Liver (tissue), 9 donors: Measurements from ENCODE around the gene JAML. TPM values are rescaled to one million over a fixed set of nuclear protein-coding genes. Genes with fewer than 3 reads are reported as not detected.

Source experiments
- DNase-seq: peaks from one replicate; pipeline ENCODE4 v3.0.0-alpha.2; 2017; ENCODE audit warnings: low spot score
- H3K27ac ChIP-seq, 2 donors: one replicate each; pipeline ENCODE4 v1.7.0; 2013; ENCODE audit warnings: inconsistent platforms in 2 of 2, low read length in 2 of 2, control low read depth in 1 of 2, low read depth in 1 of 2, mild to moderate bottlenecking in 1 of 2
- H3K27me3 ChIP-seq, 4 donors: one replicate each; pipeline versions ENCODE4 v1.6.1 to v1.7.0; 2013; ENCODE audit warnings: low read length in 3 of 4, inconsistent platforms in 1 of 4, mild to moderate bottlenecking in 1 of 4, moderate library complexity in 1 of 4; ENCODE audit not compliant: control insufficient read depth in 4 of 4, insufficient read depth in 4 of 4
- H3K36me3 ChIP-seq, 4 donors: one replicate each; pipeline versions ENCODE4 v1.6.1 to v1.7.0; 2013; ENCODE audit warnings: low read length in 3 of 4, mild to moderate bottlenecking in 3 of 4, low read depth in 1 of 4, moderate library complexity in 1 of 4; ENCODE audit not compliant: control insufficient read depth in 4 of 4, insufficient read depth in 3 of 4
- H3K4me1 ChIP-seq, 4 donors: one replicate each; pipeline versions ENCODE4 v1.6.1 to v1.7.0; 2013; ENCODE audit warnings: low read length in 3 of 4, mild to moderate bottlenecking in 3 of 4, moderate library complexity in 1 of 4; ENCODE audit not compliant: control insufficient read depth in 4 of 4, insufficient read depth in 4 of 4
- H3K4me3 ChIP-seq, 3 donors: one replicate each; pipeline versions ENCODE4 v1.6.1 to v1.7.0; 2013; ENCODE audit warnings: low read length in 3 of 3, control low read depth in 1 of 3, low read depth in 1 of 3, mild to moderate bottlenecking in 1 of 3
- H3K9ac ChIP-seq, 2 donors: one replicate each; pipeline ENCODE4 v1.7.0; 2013; ENCODE audit warnings: low read length in 2 of 2, mild to moderate bottlenecking in 2 of 2, moderate library complexity in 2 of 2, control low read depth in 1 of 2, low read depth in 1 of 2
- H3K9me3 ChIP-seq, 4 donors: one replicate each; pipeline versions ENCODE4 v1.6.1 to v1.7.0; 2013; ENCODE audit warnings: low read length in 3 of 4; ENCODE audit not compliant: control insufficient read depth in 4 of 4
- FOXA1 ChIP-seq: IDR thresholded peaks from 2 replicates; pipeline ENCODE4 v1.6.1; 2016; ENCODE audit warnings: antibody characterized with exemption
- FOXA2 ChIP-seq: IDR thresholded peaks from 2 replicates; pipeline ENCODE4 v1.6.1; 2016; ENCODE audit warnings: antibody characterized with exemption
- GABPA ChIP-seq, 2 donors: IDR thresholded peaks in 1 of 2; conservative IDR thresholded peaks in 1 of 2; 2 replicates each; pipeline ENCODE4 v1.6.1; 2016; ENCODE audit warnings: antibody characterized with exemption in 2 of 2, mild to moderate bottlenecking in 1 of 2, moderate library complexity in 1 of 2
- HNF4A ChIP-seq, 2 donors: conservative IDR thresholded peaks; 2 replicates each; pipeline ENCODE4 v1.6.1; 2016; ENCODE audit warnings: antibody characterized with exemption in 2 of 2, mild to moderate bottlenecking in 2 of 2
- JUND ChIP-seq, 2 donors: IDR thresholded peaks; 2 replicates each; pipeline ENCODE4 v1.6.1; 2016; ENCODE audit warnings: antibody characterized with exemption in 2 of 2
- REST ChIP-seq: IDR thresholded peaks from 2 replicates; pipeline ENCODE4 v1.6.1; 2016; ENCODE audit warnings: antibody characterized with exemption, mild to moderate bottlenecking
- RXRA ChIP-seq, 2 donors: IDR thresholded peaks; 2 replicates each; pipeline ENCODE4 v1.6.1; 2017 to 2018; ENCODE audit warnings: antibody characterized with exemption in 2 of 2, mild to moderate bottlenecking in 1 of 2
- SP1 ChIP-seq: IDR thresholded peaks from 2 replicates; pipeline ENCODE4 v1.6.1; 2018; ENCODE audit warnings: antibody characterized with exemption, mild to moderate bottlenecking
- TAF1 ChIP-seq: conservative IDR thresholded peaks from 2 replicates; pipeline ENCODE4 v1.6.1; 2016; ENCODE audit warnings: antibody characterized with exemption, mild to moderate bottlenecking
- YY1 ChIP-seq: IDR thresholded peaks from 2 replicates; pipeline ENCODE4 v1.6.1; 2016; ENCODE audit warnings: antibody characterized with exemption, mild to moderate bottlenecking
- WGBS: extraction: QIAGEN DNeasy Blood & Tissue Kit; methylation state at CpG from one replicate; pipeline ENCODE4 v1.1.7; 2013; 5-methylcytosine and 5-hydroxymethylcytosine counted together
- polyA plus RNA-seq, 2 donors: library from polyadenylated mRNA; stranded (reverse) in 1 of 2; unstranded in 1 of 2; fragments of 200-250 nt in 1 of 2; fragments of >200 nt in 1 of 2; fragmentation: Nextera tagmentation in 1 of 2; extraction: Ambion mirVana in 1 of 2; gene quantifications; one replicate each; pipeline versions ENCODE4 v1.2.1 to v1.2.3, GENCODE V29; 2013 to 2015
- total RNA-seq, 2 donors: library from RNA; depleted of rRNA; stranded (reverse); fragments of >200 nt; gene quantifications; one replicate each; pipeline ENCODE4 v1.2.3, GENCODE V29; 2014
- TF ChIP-seq, protein P1 (sequence below): fragments of 150-350 bp; IDR thresholded peaks from 2 replicates; pipeline ENCODE4 v1.5.1; 2017; ENCODE audit warnings: improper control_type of control experiment, low read depth, low read length; ENCODE audit not compliant: missing input control
- TF ChIP-seq, protein P2 (sequence below): IDR thresholded peaks from 2 replicates; pipeline ENCODE4 v1.6.1; 2016; ENCODE audit warnings: antibody characterized with exemption
- donor health status: healthy.
- donor health status: healthy.
- donor health status: healthy.
- donor health status: healthy.
- donor health status: healthy.

Gene JAML
- total and polyA plus RNA-seq, 4 donors, result 2.2 to 13.5 (median 6.5) TPM

- no peaks in the 10 kb centered on the region for H3K27me3 ChIP-seq
- TF ChIP-seq REST (no peak), GABPA (IDR thresholded peaks at IDR 0.05 in 1 of 2, conservative IDR thresholded peaks at IDR 0.05 in 1 of 2) (no peak), SP1 (no peak), RXRA (IDR thresholded peaks at IDR 0.05) (no peak), TAF1 (no peak), HNF4A (conservative IDR thresholded peaks at IDR 0.05) (no peak)
- TF ChIP-seq, protein P1, sequence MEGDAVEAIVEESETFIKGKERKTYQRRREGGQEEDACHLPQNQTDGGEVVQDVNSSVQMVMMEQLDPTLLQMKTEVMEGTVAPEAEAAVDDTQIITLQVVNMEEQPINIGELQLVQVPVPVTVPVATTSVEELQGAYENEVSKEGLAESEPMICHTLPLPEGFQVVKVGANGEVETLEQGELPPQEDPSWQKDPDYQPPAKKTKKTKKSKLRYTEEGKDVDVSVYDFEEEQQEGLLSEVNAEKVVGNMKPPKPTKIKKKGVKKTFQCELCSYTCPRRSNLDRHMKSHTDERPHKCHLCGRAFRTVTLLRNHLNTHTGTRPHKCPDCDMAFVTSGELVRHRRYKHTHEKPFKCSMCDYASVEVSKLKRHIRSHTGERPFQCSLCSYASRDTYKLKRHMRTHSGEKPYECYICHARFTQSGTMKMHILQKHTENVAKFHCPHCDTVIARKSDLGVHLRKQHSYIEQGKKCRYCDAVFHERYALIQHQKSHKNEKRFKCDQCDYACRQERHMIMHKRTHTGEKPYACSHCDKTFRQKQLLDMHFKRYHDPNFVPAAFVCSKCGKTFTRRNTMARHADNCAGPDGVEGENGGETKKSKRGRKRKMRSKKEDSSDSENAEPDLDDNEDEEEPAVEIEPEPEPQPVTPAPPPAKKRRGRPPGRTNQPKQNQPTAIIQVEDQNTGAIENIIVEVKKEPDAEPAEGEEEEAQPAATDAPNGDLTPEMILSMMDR, result no peak
- WGBS, result 80% methylated on average over 6 of the region's 6 CpGs
- no peaks in the 10 kb centered on the region for H3K36me3 ChIP-seq
- no peak overlapping the region for H3K27ac ChIP-seq
- no peaks in the 10 kb centered on the region for H3K9me3 ChIP-seq
- DNase-seq, result no peak
- no peak overlapping the region for H3K9ac ChIP-seq
- H3K4me1 ChIP-seq, result peaks cover 9 to 28% (median 19%) of the 10 kb centered on the region in 4 donors
- H3K4me3 ChIP-seq, result no peak overlapping the region
These were observed 10.4 kb downstream of the JAML start for GRCh38 chr11:118214210-118214914.

- DNase-seq, result no peak
- Histone ChIP-seq H3K36me3 (no peaks in the 10 kb centered on the region), H3K4me1 (peaks cover 9 to 28% (median 19%) of the 10 kb centered on the region in 4 donors), H3K27me3 (no peaks in the 10 kb centered on the region), H3K9ac (no peak overlapping the region), H3K27ac (peak overlapping the region; percentile 2 to 62), H3K4me3 (no peak overlapping the region), H3K9me3 (no peaks in the 10 kb centered on the region)
- 55% methylated on average over 2 of the region's 2 CpGs for WGBS
- TF ChIP-seq JUND (IDR thresholded peaks at IDR 0.05) (peak in 1 of 2 donors; percentile 44), FOXA1 (peak; percentile 43), RXRA (IDR thresholded peaks at IDR 0.05) (peak in 1 of 2 donors; percentile 37), HNF4A (conservative IDR thresholded peaks at IDR 0.05) (peak; percentile 39 to 75), YY1 (peak; percentile 21), FOXA2 (peak; percentile 23), GABPA (IDR thresholded peaks at IDR 0.05 in 1 of 2, conservative IDR thresholded peaks at IDR 0.05 in 1 of 2) (no peak)
- TF ChIP-seq, protein P2, sequence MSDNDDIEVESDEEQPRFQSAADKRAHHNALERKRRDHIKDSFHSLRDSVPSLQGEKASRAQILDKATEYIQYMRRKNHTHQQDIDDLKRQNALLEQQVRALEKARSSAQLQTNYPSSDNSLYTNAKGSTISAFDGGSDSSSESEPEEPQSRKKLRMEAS, result no peak
These were observed 11.0 kb downstream of the JAML start for GRCh38 chr11:118213781-118214180.
